GM19239 (cell line): ENCODE data around the gene MYF6.
"Not testable (repeated sequence)": the region's sequence is repeated elsewhere in the genome, so short reads cannot be mapped to it uniquely, and the experiment has no call there.

ENCODE experiments used
- DNase-seq: peaks from one replicate; pipeline ENCODE4 v3.0.0; 2011; ENCODE audit warnings: low spot score; ENCODE audit not compliant: insufficient read length
- FAIRE-seq: peaks from 2 replicates; lab custom pipeline; 2011; peaks lifted over from hg19 to GRCh38; lab: Jason Lieb, UNC

The MYF6 gene

DNA sequence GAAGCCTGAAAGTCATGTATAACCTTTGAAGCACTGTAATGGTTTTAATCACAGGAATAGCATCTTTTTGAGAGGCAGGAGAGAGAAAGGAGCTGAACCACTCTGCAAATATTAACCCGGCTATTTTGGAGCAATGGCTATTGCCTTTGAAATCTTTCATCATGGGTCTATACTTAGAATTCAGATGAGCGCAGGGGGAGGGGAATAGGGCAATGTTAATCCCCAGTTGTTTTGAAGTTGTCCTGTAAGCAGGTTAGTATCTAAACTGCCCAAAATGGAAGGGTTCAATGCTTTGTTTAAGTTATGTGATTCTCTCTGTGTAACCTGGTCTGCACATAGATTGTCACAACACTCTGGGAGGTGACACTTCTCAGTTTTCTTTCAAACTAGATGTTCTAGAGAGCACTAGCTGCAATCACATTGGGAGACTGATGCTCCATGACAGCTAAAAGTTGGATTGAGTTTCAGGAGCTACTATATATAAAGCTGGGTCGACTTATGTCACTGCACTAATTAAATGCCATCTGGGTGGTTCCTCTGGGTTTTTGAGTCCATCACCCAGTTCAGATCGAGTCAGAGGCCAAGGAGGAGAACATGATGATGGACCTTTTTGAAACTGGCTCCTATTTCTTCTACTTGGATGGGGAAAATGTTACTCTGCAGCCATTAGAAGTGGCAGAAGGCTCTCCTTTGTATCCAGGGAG lies at the start of gene MYF6:
Gene MYF6 (plus strand): TSS at position 509 of the 704 bp plus-strand sequence. CDS start 86 bp downstream, at position 595.
- FAIRE-seq (no peak), DNase-seq (no peak)

- DNase-seq (no peak), FAIRE-seq (no peak)
Observed at GRCh38 chr12:80659512-80660063, 47.8 kb upstream of the MYF6 start.

DNA sequence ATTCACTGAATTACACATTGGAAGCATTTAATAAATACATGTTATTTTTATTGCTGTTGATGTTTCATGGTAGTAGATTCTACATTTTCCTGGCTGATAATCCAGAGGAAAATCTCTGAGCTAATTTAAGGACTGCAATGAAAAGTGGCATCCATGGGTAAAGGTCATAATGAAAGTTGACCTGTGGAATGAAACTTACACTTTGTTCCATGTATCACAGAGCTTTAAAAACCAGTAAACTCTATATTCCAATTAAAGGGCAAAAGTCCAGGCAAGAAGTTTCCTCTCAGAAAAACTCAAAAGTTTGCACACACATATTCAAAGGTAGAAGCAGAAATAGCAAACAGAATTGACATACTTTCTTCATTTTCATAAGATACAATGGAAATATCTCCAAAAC lies 44.8 kb upstream of the MYF6 start:
- DNase-seq: no peak
- no peak for FAIRE-seq

DNA sequence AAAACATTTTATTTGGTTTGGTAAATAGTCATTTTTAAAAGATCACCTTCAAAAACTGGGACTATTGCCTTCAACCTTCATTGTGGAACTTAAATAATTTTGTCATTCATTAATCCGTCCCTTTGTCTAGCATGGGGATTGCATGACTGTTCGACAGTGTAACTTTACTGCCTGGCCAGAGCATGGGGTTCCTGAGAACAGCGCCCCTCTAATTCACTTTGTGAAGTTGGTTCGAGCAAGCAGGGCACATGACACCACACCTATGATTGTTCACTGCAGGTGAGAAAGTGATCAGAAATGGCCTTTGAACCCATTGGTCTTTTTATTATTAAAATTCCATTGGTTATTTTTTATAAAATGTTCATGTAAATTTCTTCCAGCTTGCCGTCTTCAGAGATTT lies 37.2 kb upstream of the MYF6 start:
- no peak for FAIRE-seq

DNA sequence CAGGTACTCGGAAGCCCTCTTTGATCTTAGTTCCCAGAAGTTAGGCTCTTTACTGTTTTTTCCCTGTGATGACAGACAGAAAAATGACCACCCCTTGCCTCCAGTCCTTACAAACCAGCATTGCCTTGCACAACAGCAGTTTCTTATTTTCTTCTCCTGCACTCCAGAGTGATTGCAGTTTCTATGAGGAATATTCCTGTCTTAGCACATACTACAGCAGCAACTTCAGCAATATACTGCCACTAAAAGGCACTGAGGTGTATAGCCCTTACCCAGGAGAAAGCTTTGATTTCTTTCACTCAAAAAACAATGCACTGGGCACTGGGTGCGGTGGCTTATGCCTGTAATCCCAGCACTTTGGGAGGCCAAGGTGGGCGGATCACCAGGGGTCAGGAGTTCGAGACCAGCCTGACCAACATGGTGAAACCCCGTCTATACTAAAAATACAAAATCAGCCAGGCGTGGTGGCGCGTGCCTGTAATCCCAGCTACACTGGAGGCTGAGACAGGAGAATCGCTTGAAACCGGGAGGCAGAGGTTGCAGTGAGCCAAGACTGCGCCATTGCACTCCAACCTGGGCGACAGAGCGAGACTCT lies 31.3 kb upstream of the MYF6 start:
- not testable (repeated sequence) for DNase-seq

More for the DNA sequence above, 37.2 kb upstream of the MYF6 start:
- no peak for DNase-seq

DNA sequence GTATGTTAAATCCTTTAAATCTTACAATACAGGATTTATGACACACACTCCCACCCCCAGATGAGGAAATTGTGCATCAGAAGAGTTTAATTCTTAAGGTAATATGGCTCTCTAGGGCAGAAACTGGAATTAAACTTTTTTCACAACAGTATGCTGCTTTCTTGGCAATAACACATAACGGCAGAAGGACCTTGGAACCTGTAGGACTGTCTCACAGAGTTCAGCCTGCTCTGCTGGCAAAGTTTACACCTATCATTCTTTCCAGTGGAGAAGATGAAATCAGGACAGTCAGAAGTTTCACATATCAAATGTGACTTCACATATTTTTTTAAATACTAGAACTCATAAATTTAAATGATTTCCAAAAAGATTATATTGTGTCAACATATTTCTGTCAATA lies 30.6 kb upstream of the MYF6 start:
- FAIRE-seq: no peak
- DNase-seq: no peak

More for the DNA sequence above, 31.3 kb upstream of the MYF6 start:
- FAIRE-seq: not testable (repeated sequence)

GRCh38 chr12:80677994-80678393 lies 29.4 kb upstream of the MYF6 start:
- peak; percentile 11 for FAIRE-seq

DNA sequence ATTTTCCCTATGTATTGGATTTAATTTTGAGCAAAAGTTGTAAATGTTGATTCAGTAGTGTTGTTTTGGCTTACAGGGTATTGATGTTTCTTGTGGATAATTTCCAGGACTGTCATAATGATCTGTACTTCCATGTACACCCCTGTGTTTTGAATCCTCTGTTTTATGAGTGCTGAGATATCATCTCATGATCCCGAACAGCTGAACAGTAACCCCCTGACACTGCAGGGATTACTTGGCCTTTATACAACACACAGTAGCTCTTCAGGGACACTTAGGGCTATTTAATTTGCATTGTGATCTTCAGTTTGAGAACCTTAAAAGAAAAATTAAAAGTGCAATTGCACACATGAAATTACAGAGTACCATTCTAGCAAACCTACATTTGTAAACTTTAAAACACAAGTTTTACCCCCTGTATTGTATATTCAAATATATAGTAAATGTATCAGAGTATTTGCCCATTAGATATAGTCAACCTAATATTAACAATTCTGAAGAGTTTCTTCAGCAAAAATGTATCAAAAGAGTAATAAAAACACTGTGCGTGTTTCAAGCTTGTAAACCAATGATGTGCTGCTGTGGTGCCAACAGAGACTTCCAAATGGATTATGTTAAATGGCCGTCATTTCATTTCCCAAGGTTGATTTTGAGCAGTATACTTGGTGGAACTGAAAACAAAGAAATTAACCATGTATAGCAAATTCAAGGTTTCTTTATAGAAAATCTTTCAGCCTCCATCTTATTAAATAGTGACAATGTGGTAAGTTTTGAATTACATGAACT lies 27.9 kb upstream of the MYF6 start:
- DNase-seq (no peak), FAIRE-seq (no peak)

More at GRCh38 chr12:80677994-80678393, 29.4 kb upstream of the MYF6 start:
- no peak for DNase-seq

GRCh38 chr12:80681287-80681686 lies 26.1 kb upstream of the MYF6 start:
- no peak for DNase-seq
- FAIRE-seq: no peak

DNA sequence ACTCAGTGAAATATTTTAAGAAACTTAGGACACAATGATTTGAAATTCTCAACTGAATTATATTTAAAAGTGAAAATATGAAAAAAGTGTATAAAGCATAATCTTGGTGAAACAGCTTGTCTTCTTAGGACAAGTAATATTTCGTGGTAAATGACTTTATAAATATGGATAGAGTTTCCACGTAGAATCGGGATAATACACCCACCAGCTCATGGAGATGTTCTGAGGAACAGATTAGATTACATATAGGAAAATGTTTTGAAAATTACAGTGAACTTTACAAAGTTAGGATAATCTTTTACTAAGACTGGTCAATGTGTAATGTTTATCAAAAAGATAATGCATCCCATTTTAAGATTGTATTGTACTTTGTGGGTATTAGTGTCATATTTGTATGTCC lies 25.6 kb upstream of the MYF6 start:
- no peak for FAIRE-seq

GRCh38 chr12:80684077-80684495 lies 23.3 kb upstream of the MYF6 start:
- no peak for DNase-seq
- no peak for FAIRE-seq

More for the DNA sequence above, 25.6 kb upstream of the MYF6 start:
- DNase-seq: no peak

DNA sequence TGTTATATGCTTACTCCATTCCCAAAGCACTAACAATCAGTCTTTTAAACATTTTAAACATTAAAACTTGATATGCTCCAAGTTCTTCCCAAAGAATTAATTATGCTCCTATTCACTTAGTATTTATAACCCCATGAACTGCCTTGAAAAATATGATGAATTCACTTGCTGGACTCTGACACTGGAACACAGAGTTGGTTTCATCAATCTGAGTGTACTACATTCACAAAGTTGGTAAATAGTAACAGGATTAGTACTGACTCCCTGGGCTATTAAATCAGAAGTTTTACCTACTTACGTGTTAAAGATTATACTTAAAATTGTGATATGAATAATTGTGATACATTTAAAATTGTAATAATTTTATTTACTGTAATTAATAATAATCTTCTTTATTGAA lies 17.3 kb upstream of the MYF6 start:
- no peak for FAIRE-seq
- DNase-seq: no peak

DNA sequence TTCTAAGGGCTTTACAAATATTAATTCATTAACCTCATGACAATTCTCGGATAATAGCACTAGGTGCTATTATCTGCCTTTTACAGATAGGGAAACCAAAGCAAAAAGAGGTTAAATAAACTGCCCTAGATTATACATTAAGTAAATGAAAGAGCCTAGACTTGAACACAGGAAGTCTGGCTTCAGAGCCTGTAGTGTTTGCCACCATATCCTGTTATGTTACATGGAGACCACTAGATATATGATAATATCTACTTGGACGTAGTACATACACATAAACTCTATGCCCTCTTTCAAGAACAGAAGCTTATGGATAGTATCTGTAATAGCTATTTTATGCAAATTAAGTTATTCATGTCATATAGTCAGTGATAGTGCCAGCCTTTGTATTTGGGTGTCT lies 16.9 kb upstream of the MYF6 start:
- FAIRE-seq: no peak
- no peak for DNase-seq

DNA sequence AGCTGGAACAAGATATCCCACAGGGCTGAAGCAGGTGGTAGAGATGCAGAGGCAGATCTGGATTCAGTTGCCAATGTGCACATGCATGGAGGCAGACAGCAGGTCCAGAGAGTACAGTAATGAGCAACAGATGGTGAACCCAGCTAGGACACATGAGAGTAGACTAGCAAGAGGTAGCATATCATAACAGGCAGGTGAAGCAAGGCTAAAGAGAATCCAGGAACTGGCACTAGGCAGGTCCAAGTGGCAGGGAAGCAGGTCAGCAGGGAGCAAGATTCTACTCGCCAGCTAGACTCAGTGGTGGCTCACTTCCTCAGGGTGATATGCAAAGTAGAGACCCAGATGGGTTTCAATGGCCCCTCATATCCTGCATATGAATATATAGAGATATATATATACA lies 15.3 kb upstream of the MYF6 start:
- no peak for FAIRE-seq
- DNase-seq: no peak

- DNase-seq: no peak
- FAIRE-seq: no peak
Observed at GRCh38 chr12:80697270-80697887, 10.1 kb upstream of the MYF6 start.

GRCh38 chr12:80698256-80698655 lies 9.2 kb upstream of the MYF6 start:
- DNase-seq (no peak), FAIRE-seq (no peak)

DNA sequence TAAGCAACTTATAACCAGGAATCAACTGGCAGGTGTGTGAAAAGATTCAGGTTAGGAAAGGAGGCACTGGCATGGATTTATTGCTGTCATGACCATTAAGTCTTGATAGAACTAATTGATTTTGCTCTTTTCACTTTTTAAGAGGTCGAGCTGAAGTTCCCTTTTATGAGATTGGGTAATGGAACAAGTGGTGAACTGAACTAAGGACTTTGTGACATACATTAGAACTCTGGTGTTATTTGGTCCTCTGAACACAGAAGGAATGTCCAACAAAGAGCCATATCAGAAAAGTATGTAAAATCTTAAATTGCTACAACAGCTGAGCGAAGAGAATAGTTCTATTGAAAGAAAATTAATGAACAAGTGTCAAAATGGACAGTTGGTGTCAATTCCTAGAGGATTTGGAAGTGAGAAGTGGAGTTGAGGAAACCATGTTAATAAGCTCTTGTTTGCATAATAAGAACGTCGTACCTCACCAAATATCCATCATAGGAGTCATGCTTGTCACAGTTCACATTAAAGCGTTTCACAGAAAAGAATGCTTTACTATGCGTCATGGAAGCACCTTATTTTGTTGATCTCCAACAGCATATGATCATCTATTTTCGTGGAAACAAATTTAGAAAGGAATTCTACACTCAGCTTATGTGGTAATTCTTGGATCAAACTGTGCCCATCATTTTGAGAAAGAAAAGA lies 8.4 kb upstream of the MYF6 start:
- FAIRE-seq (peak; percentile 14), DNase-seq (no peak)

DNA sequence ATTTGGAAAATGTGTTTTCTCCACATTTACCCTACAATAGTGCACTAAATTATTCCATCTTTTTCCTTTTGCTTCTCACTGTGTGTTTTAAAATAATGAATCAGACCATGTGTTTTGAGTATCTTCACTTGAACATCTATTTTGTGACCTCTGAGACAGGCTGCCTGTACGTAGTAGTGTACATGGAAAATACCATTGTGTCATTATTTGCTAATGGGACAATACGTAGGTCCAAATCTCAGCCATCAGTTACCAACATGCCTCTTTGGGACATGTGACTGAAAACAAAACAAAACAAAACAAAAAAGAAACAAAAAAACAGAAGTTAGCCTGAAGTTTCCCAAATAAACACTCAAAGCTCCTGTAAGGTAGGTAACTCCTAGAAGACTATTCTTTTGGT lies 7.1 kb upstream of the MYF6 start:
- no peak for FAIRE-seq
- DNase-seq: no peak

DNA sequence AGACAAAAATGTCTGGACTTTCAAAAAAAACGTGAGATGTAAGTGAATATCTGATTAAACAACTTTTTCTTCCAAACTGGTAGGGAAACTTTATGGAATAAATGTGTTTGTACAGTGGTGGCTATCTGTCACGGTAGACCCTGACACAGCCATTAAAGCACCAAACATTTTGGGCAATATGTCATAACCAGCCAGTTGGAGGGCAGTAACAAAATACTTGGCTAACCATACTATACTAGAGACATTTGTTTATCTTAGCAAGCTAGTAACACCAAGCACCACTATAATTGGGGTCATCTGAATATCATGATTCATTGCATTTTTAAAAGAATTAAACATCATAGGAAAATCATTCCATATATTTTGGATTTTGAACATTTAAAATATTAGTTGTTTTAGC lies 6.0 kb upstream of the MYF6 start:
- no peak for DNase-seq
- no peak for FAIRE-seq
